ENCODE data around the gene CAMK1D. TPM values are rescaled to one million over a fixed set of nuclear protein-coding genes. Genes with fewer than 3 reads are reported as not detected.

Gene CAMK1D
- polyA plus RNA-seq, 1 donor (not counting 4 experiments of a cell fraction or from before 2014, with no cell fraction given), result 0.76 TPM

- H3K4me2 ChIP-seq (ENCODE audit: control insufficient read depth, extremely low read depth, insufficient read depth, low read depth, low read length), result no peak overlapping the region
- H3K9me1 ChIP-seq (ENCODE audit: control insufficient read depth, extremely low read depth, insufficient read depth, low read length), result no peaks in the 10 kb centered on the region
- no peak overlapping the region for H3K27ac ChIP-seq (ENCODE audit: control insufficient read depth, insufficient read depth, low read length)
- H3K9me3 ChIP-seq (ENCODE audit: control insufficient read depth, low read depth, low read length), result no peaks in the 10 kb centered on the region
- no peaks in the 10 kb centered on the region for H3K36me3 ChIP-seq (ENCODE audit: control insufficient read depth in 2 of 2, extremely low read depth in 1 of 2, insufficient read depth in 2 of 2, low read length in 2 of 2)
- no peak overlapping the region for H3K4me3 ChIP-seq (ENCODE audit: control insufficient read depth in 2 of 3, extremely low read depth in 1 of 3, insufficient read depth in 2 of 3, low read depth in 1 of 3, low read length in 3 of 3)
- FAIRE-seq (no peak), DNase-seq (ENCODE audit: low read depth, low spot score) (no peak)
- peaks cover 2% of the 10 kb centered on the region for H3K4me1 ChIP-seq (ENCODE audit: control insufficient read depth, extremely low read depth, insufficient read depth, low read length)
- H3K27me3 ChIP-seq (ENCODE audit: control insufficient read depth, extremely low read depth, insufficient read depth, low read length), result no peaks in the 10 kb centered on the region
- dilution Hi-C loops (cut with MboI; ENCODE audit: extremely low pct_ligation_motif_present, low sequenced_read_pairs), result no loop called here
- no peak for TF ChIP-seq CTCF (optimal IDR thresholded peaks at IDR 0.05 in 1 of 3, IDR thresholded peaks at IDR 0.05 in 1 of 3, conservative IDR thresholded peaks at IDR 0.05 in 1 of 3; ENCODE audit: extremely low read depth in 1 of 3, insufficient read depth in 2 of 3, low read length in 3 of 3)
- no peak for TF ChIP-seq EZH2 (IDR thresholded peaks at IDR 0.05; ENCODE audit: low read length)
- H4K20me1 ChIP-seq (ENCODE audit: control insufficient read depth, extremely low read depth, insufficient read depth, low read length), result no peaks in the 10 kb centered on the region
- H3K79me2 ChIP-seq (ENCODE audit: control insufficient read depth, insufficient read depth, low read length), result no peaks in the 10 kb centered on the region
- H2AFZ ChIP-seq (ENCODE audit: control insufficient read depth, low read length), result no peak overlapping the region
- no peak overlapping the region for H3K9ac ChIP-seq (ENCODE audit: control insufficient read depth, extremely low read depth, insufficient read depth, low read length)
These were observed 266.2 kb downstream of the CAMK1D start for GRCh38 chr10:12615296-12616220.

- H3K9me1 ChIP-seq (ENCODE audit: control insufficient read depth, extremely low read depth, insufficient read depth, low read length), result no peaks in the 10 kb centered on the region
- H3K79me2 ChIP-seq (ENCODE audit: control insufficient read depth, insufficient read depth, low read length), result no peaks in the 10 kb centered on the region
- TF ChIP-seq EZH2 (IDR thresholded peaks at IDR 0.05; ENCODE audit: low read length), result no peak
- no peak for TF ChIP-seq CTCF (optimal IDR thresholded peaks at IDR 0.05 in 1 of 3, IDR thresholded peaks at IDR 0.05 in 1 of 3, conservative IDR thresholded peaks at IDR 0.05 in 1 of 3; ENCODE audit: extremely low read depth in 1 of 3, insufficient read depth in 2 of 3, low read length in 3 of 3)
- no peak for DNase-seq (ENCODE audit: low read depth, low spot score)
- H3K4me2 ChIP-seq (ENCODE audit: control insufficient read depth, extremely low read depth, insufficient read depth, low read depth, low read length), result no peak overlapping the region
- no peaks in the 10 kb centered on the region for H3K36me3 ChIP-seq (ENCODE audit: control insufficient read depth in 2 of 2, extremely low read depth in 1 of 2, insufficient read depth in 2 of 2, low read length in 2 of 2)
- no peak overlapping the region for H3K4me3 ChIP-seq (ENCODE audit: control insufficient read depth in 2 of 3, extremely low read depth in 1 of 3, insufficient read depth in 2 of 3, low read depth in 1 of 3, low read length in 3 of 3)
- peaks cover 2% of the 10 kb centered on the region for H3K4me1 ChIP-seq (ENCODE audit: control insufficient read depth, extremely low read depth, insufficient read depth, low read length)
- H3K9me3 ChIP-seq (ENCODE audit: control insufficient read depth, low read depth, low read length), result no peaks in the 10 kb centered on the region
- H2AFZ ChIP-seq (ENCODE audit: control insufficient read depth, low read length), result no peak overlapping the region
- FAIRE-seq, result no peak
- dilution Hi-C loops (cut with MboI; ENCODE audit: extremely low pct_ligation_motif_present, low sequenced_read_pairs), result no loop called here
- no peaks in the 10 kb centered on the region for H3K27me3 ChIP-seq (ENCODE audit: control insufficient read depth, extremely low read depth, insufficient read depth, low read length)
- no peak overlapping the region for H3K27ac ChIP-seq (ENCODE audit: control insufficient read depth, insufficient read depth, low read length)
- H3K9ac ChIP-seq (ENCODE audit: control insufficient read depth, extremely low read depth, insufficient read depth, low read length), result no peak overlapping the region
- no peaks in the 10 kb centered on the region for H4K20me1 ChIP-seq (ENCODE audit: control insufficient read depth, extremely low read depth, insufficient read depth, low read length)
These were observed 268.1 kb downstream of the CAMK1D start for GRCh38 chr10:12617191-12618175.

Data from keratinocyte (primary cell).